Activated naive CD8-positive, alpha-beta T cell treated with anti-CD3 and anti-CD28 coated beads, Interleukin-2, amount 10 ng/mL, durations not matched to agents 7 days and 5 days (primary cell): Measurements from ENCODE around the gene TM2D1. TPM values are rescaled to one million over a fixed set of nuclear protein-coding genes. Genes with fewer than 3 reads are reported as not detected.
"Not testable (repeated sequence)": the region's sequence is repeated elsewhere in the genome, so short reads cannot be mapped to it uniquely, and the experiment has no call there.

Source experiments
- ATAC-seq: fragments of 150-1000 bp; cut with Tn5 transposase; one replicate; pipeline ENCODE4 v1.10.0; 2021; ENCODE audit warnings: low read depth, moderate library complexity
- POLR2A ChIA-PET: fragments of 350-600 bp; sonication (Branson Sonifier 250); formaldehyde crosslinking; loops from one replicate; lab custom pipeline; 2021; ENCODE audit warnings: antibody characterized with exemption; lab: Charles Lee
- DNase-seq: peaks from one replicate; pipeline ENCODE4 v3.0.0; 2021
- H3K27ac Mint-ChIP-seq: one replicate; pipeline ENCODE4 v1.8.0; 2022; ENCODE audit warnings: mild to moderate bottlenecking, mixed read lengths
- H3K27me3 Mint-ChIP-seq: one replicate; pipeline ENCODE4 v1.8.0; 2022; ENCODE audit warnings: mild to moderate bottlenecking, moderate library complexity, mixed read lengths
- H3K36me3 Mint-ChIP-seq: one replicate; pipeline ENCODE4 v1.8.0; 2021; ENCODE audit warnings: mild to moderate bottlenecking, mixed read lengths
- H3K4me1 Mint-ChIP-seq: one replicate; pipeline ENCODE4 v1.8.0; 2021; ENCODE audit warnings: mixed read lengths
- H3K4me3 Mint-ChIP-seq: one replicate; pipeline ENCODE4 v1.8.0; 2022; ENCODE audit warnings: mild to moderate bottlenecking, moderate library complexity, mixed read lengths
- H3K9me3 Mint-ChIP-seq: one replicate; pipeline ENCODE4 v1.8.0; 2021; ENCODE audit warnings: mixed read lengths
- total RNA-seq, 2 experiments: library from RNA; stranded (reverse); gene quantifications; one replicate each; pipeline ENCODE4 v1.2.3, GENCODE V29; 2021

TM2D1 gene
- total RNA-seq, 2 experiments from 2014 or later = 37.7 to 43.8 TPM

GRCh38 chr1:61708953-61709907 lies 15.7 kb downstream of the TM2D1 start:
- H3K4me3 Mint-ChIP-seq = no peak overlapping the region
- H3K36me3 Mint-ChIP-seq = peaks cover 28% of the 10 kb centered on the region
- no peaks in the 10 kb centered on the region for H3K27me3 Mint-ChIP-seq
- DNase-seq = no peak
- ATAC-seq = no peak
- H3K9me3 Mint-ChIP-seq = no peaks in the 10 kb centered on the region
- POLR2A ChIA-PET = no interaction called here
- H3K27ac Mint-ChIP-seq = no peak overlapping the region
- H3K4me1 Mint-ChIP-seq = no peaks in the 10 kb centered on the region

DNA sequence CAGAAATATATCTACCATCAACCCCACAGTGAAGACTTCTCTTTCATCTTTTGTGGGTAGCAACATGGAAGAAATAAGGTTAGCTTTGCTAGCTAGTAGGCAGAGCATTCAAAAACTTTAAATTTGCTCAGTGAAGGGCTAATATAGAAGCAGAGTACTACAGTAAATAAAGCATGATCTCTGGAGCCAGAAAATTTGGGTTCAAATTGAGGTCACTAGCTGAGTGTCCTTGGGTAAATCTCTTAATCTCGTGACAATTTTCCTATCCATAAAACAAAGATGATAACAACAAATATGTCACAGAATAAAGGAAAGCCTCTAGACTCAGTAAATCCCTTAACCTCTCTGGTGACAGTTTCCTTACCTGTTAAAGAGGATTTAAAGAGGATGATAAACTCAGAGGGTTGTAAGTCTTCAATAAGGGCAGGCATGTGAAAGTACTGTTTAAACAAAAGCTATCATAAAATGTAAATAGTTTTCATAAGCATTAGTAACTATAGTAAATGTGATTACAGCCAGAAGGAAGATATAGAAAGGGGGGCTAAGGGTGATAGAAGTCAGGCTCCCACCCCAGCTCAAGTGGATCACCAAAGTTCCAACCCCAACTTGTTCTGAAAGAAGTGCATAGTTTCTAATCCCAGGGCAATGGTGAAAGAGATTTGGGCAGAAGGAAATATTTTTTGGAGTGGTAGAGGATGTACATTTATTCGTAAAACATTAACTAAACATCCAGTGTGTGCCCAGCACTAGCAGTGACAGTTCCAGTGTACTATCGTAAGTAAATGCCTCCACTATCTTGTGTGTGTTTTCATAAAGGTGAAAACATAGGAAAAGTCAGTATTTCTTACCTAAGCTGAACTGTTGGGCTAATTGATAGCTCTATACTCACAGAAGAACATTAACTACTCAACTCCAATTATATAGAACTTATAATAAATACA lies 24.8 kb downstream of the TM2D1 start:
- no peak overlapping the region for H3K27ac Mint-ChIP-seq
- no peak for DNase-seq
- POLR2A ChIA-PET = no interaction called here
- ATAC-seq = no peak
- peaks cover 1% of the 10 kb centered on the region for H3K4me1 Mint-ChIP-seq
- H3K9me3 Mint-ChIP-seq = no peaks in the 10 kb centered on the region
- H3K36me3 Mint-ChIP-seq = peaks cover 43% of the 10 kb centered on the region
- no peak overlapping the region for H3K4me3 Mint-ChIP-seq
- H3K27me3 Mint-ChIP-seq = no peaks in the 10 kb centered on the region

- Mint-ChIP-seq H3K4me1 (peaks cover 2% of the 10 kb centered on the region), H3K27ac (no peak overlapping the region), H3K4me3 (no peak overlapping the region), H3K9me3 (no peaks in the 10 kb centered on the region), H3K27me3 (no peaks in the 10 kb centered on the region), H3K36me3 (peaks cover 36% of the 10 kb centered on the region)
- ATAC-seq = no peak
- POLR2A ChIA-PET = no interaction called here
- no peak for DNase-seq
Measured at GRCh38 chr1:61692155-61692800, 32.7 kb downstream of the TM2D1 start.

DNA sequence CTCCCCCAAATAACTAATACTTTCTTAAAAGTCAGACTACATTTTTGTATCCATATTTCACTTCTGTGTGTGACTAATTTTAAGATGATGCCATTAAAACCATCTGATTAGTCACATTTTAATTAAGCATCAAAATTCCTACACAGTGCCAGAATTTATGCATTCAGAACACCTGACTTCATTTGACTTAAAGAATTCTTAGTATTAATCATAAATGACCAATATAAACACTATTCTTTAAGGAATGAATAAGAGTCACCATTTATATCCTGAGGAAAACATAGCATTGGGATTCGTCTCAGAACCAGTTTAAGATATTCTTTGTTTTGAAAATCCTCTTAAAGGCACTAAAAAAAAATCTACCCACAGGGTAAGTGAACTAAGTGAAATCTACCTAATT lies 37.0 kb downstream of the TM2D1 start:
- POLR2A ChIA-PET = no interaction called here
- H3K27ac Mint-ChIP-seq = no peak overlapping the region
- peaks cover 24% of the 10 kb centered on the region for H3K36me3 Mint-ChIP-seq
- peaks cover 2% of the 10 kb centered on the region for H3K4me1 Mint-ChIP-seq
- DNase-seq (no peak), ATAC-seq (no peak)
- no peak overlapping the region for H3K4me3 Mint-ChIP-seq
- H3K9me3 Mint-ChIP-seq = no peaks in the 10 kb centered on the region
- H3K27me3 Mint-ChIP-seq = no peaks in the 10 kb centered on the region

DNA sequence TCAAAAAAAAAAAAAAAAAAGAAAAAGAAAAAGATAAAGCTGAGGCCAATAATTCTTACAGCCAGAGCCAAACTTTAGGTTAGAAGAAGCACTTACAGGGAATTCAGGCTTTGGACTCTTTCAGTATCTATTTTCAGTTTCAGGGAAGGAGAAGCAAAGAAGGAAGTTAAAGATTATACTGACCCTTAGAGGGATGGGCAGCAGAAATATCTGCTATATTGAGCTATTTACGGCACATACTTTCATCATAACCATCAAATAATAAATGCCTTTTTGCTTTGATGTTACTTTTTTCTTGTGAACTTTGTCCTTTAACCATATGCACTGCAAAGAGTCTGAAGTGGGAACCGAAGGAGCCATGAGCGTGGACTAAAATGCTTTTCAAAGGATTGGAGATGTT lies 42.0 kb downstream of the TM2D1 start:
- H3K27me3 Mint-ChIP-seq = no peaks in the 10 kb centered on the region
- no peak for ATAC-seq
- H3K9me3 Mint-ChIP-seq = no peaks in the 10 kb centered on the region
- H3K4me1 Mint-ChIP-seq = peaks cover 7% of the 10 kb centered on the region
- DNase-seq = no peak
- no peak overlapping the region for H3K27ac Mint-ChIP-seq
- no peak overlapping the region for H3K4me3 Mint-ChIP-seq
- H3K36me3 Mint-ChIP-seq = peaks cover 28% of the 10 kb centered on the region
- POLR2A ChIA-PET = interaction anchor here (0.6 kb wide), 1 partner anchor 141 kb away, joined by 4 read pairs; no protein-coding TSS in a partner anchor

GRCh38 chr1:61680500-61680899 lies 44.4 kb downstream of the TM2D1 start:
- H3K9me3 Mint-ChIP-seq = no peaks in the 10 kb centered on the region
- DNase-seq = no peak
- H3K4me3 Mint-ChIP-seq = no peak overlapping the region
- no peak for ATAC-seq
- H3K4me1 Mint-ChIP-seq = peaks cover 7% of the 10 kb centered on the region
- no peaks in the 10 kb centered on the region for H3K27me3 Mint-ChIP-seq
- H3K27ac Mint-ChIP-seq = no peak overlapping the region
- H3K36me3 Mint-ChIP-seq = peaks cover 24% of the 10 kb centered on the region
- POLR2A ChIA-PET = no interaction called here

- not testable (repeated sequence) for H3K27me3 Mint-ChIP-seq, ATAC-seq, H3K36me3 Mint-ChIP-seq, H3K9me3 Mint-ChIP-seq, H3K4me3 Mint-ChIP-seq, DNase-seq, H3K27ac Mint-ChIP-seq, H3K4me1 Mint-ChIP-seq
- POLR2A ChIA-PET = interaction anchor here (0.7 kb wide), 1 partner anchor 215 kb away, joined by 5 read pairs; no protein-coding TSS in a partner anchor
Measured at GRCh38 chr1:61676881-61677280, 48.1 kb downstream of the TM2D1 start.

GRCh38 chr1:61674221-61674620 lies 50.7 kb downstream of the TM2D1 start:
- H3K36me3 Mint-ChIP-seq = no peaks in the 10 kb centered on the region
- ATAC-seq (no peak), DNase-seq (no peak)
- peaks cover 4% of the 10 kb centered on the region for H3K4me1 Mint-ChIP-seq
- POLR2A ChIA-PET = no interaction called here
- no peak overlapping the region for H3K27ac Mint-ChIP-seq
- H3K9me3 Mint-ChIP-seq = no peaks in the 10 kb centered on the region
- no peaks in the 10 kb centered on the region for H3K27me3 Mint-ChIP-seq
- H3K4me3 Mint-ChIP-seq = no peak overlapping the region

- peaks cover 4% of the 10 kb centered on the region for H3K4me1 Mint-ChIP-seq
- no peak overlapping the region for H3K27ac Mint-ChIP-seq
- ATAC-seq (no peak), DNase-seq (no peak)
- no peaks in the 10 kb centered on the region for H3K9me3 Mint-ChIP-seq
- no peaks in the 10 kb centered on the region for H3K36me3 Mint-ChIP-seq
- POLR2A ChIA-PET = no interaction called here
- H3K4me3 Mint-ChIP-seq = no peak overlapping the region
- H3K27me3 Mint-ChIP-seq = no peaks in the 10 kb centered on the region
Measured at GRCh38 chr1:61672376-61672775, 52.6 kb downstream of the TM2D1 start.

DNA sequence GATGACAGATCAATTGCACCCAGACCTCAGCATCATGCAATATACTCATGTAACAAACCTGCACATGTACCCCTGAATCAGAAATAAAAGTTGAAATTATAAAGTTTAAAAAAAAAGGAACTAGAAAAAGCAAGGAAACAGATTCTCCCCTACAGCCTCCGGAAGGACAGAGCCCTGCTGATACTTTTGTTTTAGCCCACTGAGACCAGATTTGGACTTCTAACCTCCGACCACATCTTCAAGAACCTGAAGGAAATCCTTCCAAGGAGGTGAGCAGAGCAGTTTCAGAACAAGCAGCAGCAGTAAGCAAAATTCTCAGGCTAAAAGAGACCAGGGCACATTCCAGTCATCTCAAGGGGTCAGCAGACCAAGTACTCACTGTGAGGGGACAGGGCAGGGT lies 54.5 kb downstream of the TM2D1 start:
- no peaks in the 10 kb centered on the region for H3K27me3 Mint-ChIP-seq
- H3K27ac Mint-ChIP-seq = no peak overlapping the region
- H3K36me3 Mint-ChIP-seq = no peaks in the 10 kb centered on the region
- ATAC-seq = no peak
- H3K4me1 Mint-ChIP-seq = peaks cover 4% of the 10 kb centered on the region
- H3K9me3 Mint-ChIP-seq = no peaks in the 10 kb centered on the region
- DNase-seq = no peak
- POLR2A ChIA-PET = no interaction called here
- H3K4me3 Mint-ChIP-seq = no peak overlapping the region

GRCh38 chr1:61670016-61670415 lies 54.9 kb downstream of the TM2D1 start:
- H3K36me3 Mint-ChIP-seq = no peaks in the 10 kb centered on the region
- H3K4me1 Mint-ChIP-seq = peaks cover 4% of the 10 kb centered on the region
- H3K4me3 Mint-ChIP-seq = no peak overlapping the region
- H3K27ac Mint-ChIP-seq = no peak overlapping the region
- ATAC-seq = no peak
- H3K27me3 Mint-ChIP-seq = no peaks in the 10 kb centered on the region
- no peaks in the 10 kb centered on the region for H3K9me3 Mint-ChIP-seq
- no peak for DNase-seq
- POLR2A ChIA-PET = no interaction called here

- POLR2A ChIA-PET = no interaction called here
- ATAC-seq = no peak
- Mint-ChIP-seq H3K27me3 (no peaks in the 10 kb centered on the region), H3K36me3 (no peaks in the 10 kb centered on the region), H3K9me3 (no peaks in the 10 kb centered on the region), H3K27ac (no peak overlapping the region), H3K4me1 (no peaks in the 10 kb centered on the region), H3K4me3 (no peak overlapping the region)
- no peak for DNase-seq
Measured at GRCh38 chr1:61659061-61659460, 65.9 kb downstream of the TM2D1 start.

DNA sequence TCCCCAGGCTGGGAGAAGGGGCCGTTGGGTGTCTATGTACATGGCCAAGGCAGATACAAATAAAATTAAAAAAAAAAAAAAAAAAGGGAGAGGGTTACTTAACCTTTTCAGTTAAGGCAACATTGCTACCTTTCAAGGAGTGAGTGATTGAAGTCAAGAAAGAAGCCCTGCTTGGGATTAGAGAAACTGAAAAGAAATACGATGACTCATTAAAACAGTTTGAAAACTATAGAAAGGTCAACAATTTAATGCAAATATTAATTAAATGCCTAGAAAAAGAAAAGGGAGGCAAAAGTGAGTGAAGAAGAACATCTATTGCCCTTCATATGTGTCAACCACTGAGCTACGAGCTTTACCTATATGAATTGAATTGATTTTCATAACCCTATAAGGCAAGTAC lies 69.5 kb downstream of the TM2D1 start:
- no peaks in the 10 kb centered on the region for H3K9me3 Mint-ChIP-seq
- H3K4me3 Mint-ChIP-seq = no peak overlapping the region
- ATAC-seq (no peak), DNase-seq (no peak)
- no peaks in the 10 kb centered on the region for H3K27me3 Mint-ChIP-seq
- no peaks in the 10 kb centered on the region for H3K4me1 Mint-ChIP-seq
- H3K27ac Mint-ChIP-seq = no peak overlapping the region
- POLR2A ChIA-PET = no interaction called here
- no peaks in the 10 kb centered on the region for H3K36me3 Mint-ChIP-seq
